ENCODE measurements around the gene AKR1C8.

GRCh38 chr10:5108658-5109416 is 76.1 kb downstream of the AKR1C8 start:
- no peak for TF ChIP-seq CTCF (IDR thresholded peaks at IDR 0.05)
- no peak for TF ChIP-seq EZH2 (IDR thresholded peaks at IDR 0.05; ENCODE audit: borderline replicate concordance, insufficient read depth, low read depth, low read length, poor library complexity, severe bottlenecking)

All from B cell (primary cell).